SU-DHL-6 (cell line): ENCODE data around the gene SEMA4C.

Experiments
- H2AFZ ChIP-seq: fragments of 200-600 bp; sonication (generic); 2 replicates; pipeline ENCODE4 v1.6.1; 2014; ENCODE audit warnings: low read depth, mild to moderate bottlenecking, moderate library complexity, mixed read lengths, antibody characterized with exemption, low read length; ENCODE audit not compliant: severe bottlenecking
- H3F3A ChIP-seq: fragments of 200-600 bp; shearing (Covaris generic); 2 replicates; pipeline ENCODE4 v1.6.0; 2016; ENCODE audit warnings: antibody characterized with exemption, mild to moderate bottlenecking; ENCODE audit not compliant: insufficient read depth
- H3K27ac ChIP-seq: fragments of 200-600 bp; sonication (generic); 2 replicates; pipeline ENCODE4 v1.5.1; 2016; ENCODE audit warnings: low read depth, mild to moderate bottlenecking, low read length, moderate library complexity, mixed read lengths
- H3K27me3 ChIP-seq: fragments of 200-600 bp; sonication (generic), shearing (Covaris generic); 2 replicates; pipeline ENCODE4 v1.6.0; 2014; ENCODE audit warnings: mild to moderate bottlenecking, low read length
- H3K36me3 ChIP-seq: fragments of 200-600 bp; sonication (generic); 2 replicates; pipeline ENCODE4 v1.6.1; 2014; ENCODE audit warnings: mild to moderate bottlenecking, low read length, mixed read lengths
- H3K4me2 ChIP-seq: fragments of 300-600, 200-600 bp; shearing (Covaris generic), sonication (generic); 2 replicates; pipeline ENCODE4 v1.6.0; 2014; ENCODE audit warnings: low read length, low read depth, mild to moderate bottlenecking; ENCODE audit not compliant: poor library complexity, severe bottlenecking
- H3K4me3 ChIP-seq: fragments of 200-600 bp; sonication (generic); 2 replicates; pipeline ENCODE4 v1.5.1; 2014; ENCODE audit warnings: antibody characterized with exemption, low read length, mild to moderate bottlenecking, mixed read lengths; ENCODE audit not compliant: insufficient read depth, poor library complexity, severe bottlenecking
- H3K79me2 ChIP-seq: fragments of 200-600 bp; sonication (generic); 2 replicates; pipeline ENCODE4 v1.6.1; 2014; ENCODE audit warnings: mild to moderate bottlenecking, low read length, moderate library complexity; ENCODE audit not compliant: insufficient read depth
- H3K9ac ChIP-seq: fragments of 200-600 bp; sonication (generic); 2 replicates; pipeline ENCODE4 v1.7.0; 2014; ENCODE audit warnings: mild to moderate bottlenecking, low read length
- H3K9me2 ChIP-seq: fragments of 200-600 bp; sonication (generic); replicated peaks from 2 replicates; pipeline ENCODE4 v1.6.1; 2014; ENCODE audit warnings: low read length; ENCODE audit not compliant: insufficient read depth
- H3K9me3 ChIP-seq: fragments of 200-600 bp; sonication (generic); 2 replicates; pipeline ENCODE4 v1.6.1; 2014; ENCODE audit warnings: low read length, mixed read lengths; ENCODE audit not compliant: insufficient read depth
- H4K20me1 ChIP-seq: fragments of 200-600 bp; sonication (generic); 2 replicates; pipeline ENCODE4 v1.6.1; 2014; ENCODE audit warnings: low read depth, mild to moderate bottlenecking, antibody characterized with exemption, low read length, moderate library complexity, mixed read lengths
- EZH2phosphoT487 ChIP-seq: fragments of 200-600 bp; sonication (generic), shearing (Covaris generic); conservative IDR thresholded peaks from 2 replicates; pipeline ENCODE4 v1.6.1; 2018; ENCODE audit warnings: mild to moderate bottlenecking, antibody characterized with exemption, low read length, moderate library complexity, mixed read lengths
- TF ChIP-seq, protein P1 (sequence below): fragments of 200-600 bp; sonication (generic); IDR thresholded peaks from one replicate; pipeline ENCODE4 v1.5.1; 2017; ENCODE audit warnings: antibody characterized with exemption, mild to moderate bottlenecking, low read length, moderate library complexity; ENCODE audit not compliant: insufficient read depth, poor library complexity, severe bottlenecking

Gene SEMA4C

DNA sequence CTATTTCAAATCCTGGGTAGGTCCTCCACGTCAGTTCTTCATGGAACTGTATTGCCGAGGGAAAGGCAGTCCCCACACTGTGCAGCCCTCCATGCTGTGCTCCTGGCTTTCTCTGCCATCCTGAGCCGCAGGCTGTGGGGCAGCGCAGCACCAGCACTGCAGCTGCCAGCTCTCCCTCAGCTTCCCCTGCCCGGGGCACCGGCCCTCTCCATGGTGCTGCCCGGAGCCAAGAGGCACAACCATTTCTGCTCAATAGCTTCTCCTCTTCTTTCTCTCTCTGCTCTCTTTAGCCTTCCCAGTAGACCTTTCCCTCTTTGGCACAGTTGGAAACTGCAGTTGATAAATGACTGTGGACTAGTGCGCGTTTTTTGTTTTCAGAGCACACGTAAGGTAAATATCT lies 38.2 kb downstream of the SEMA4C start:
- Histone ChIP-seq H4K20me1 (no peaks in the 10 kb centered on the region), H3K4me3 (no peak overlapping the region), H3K9ac (no peak overlapping the region), H3K4me2 (no peak overlapping the region), H3K79me2 (no peaks in the 10 kb centered on the region), H3K9me2 (no peaks in the 10 kb centered on the region), H3K27me3 (no peaks in the 10 kb centered on the region), H2AFZ (no peak overlapping the region), H3K27ac (no peak overlapping the region), H3K9me3 (no peaks in the 10 kb centered on the region), H3F3A (no peaks in the 10 kb centered on the region), H3K36me3 (0 out of 2 replicates have a peak, but pooled peaks cover 3% of the 10 kb centered on the region)
- TF ChIP-seq EZH2phosphoT487 = no peak
- TF ChIP-seq, protein P1, sequence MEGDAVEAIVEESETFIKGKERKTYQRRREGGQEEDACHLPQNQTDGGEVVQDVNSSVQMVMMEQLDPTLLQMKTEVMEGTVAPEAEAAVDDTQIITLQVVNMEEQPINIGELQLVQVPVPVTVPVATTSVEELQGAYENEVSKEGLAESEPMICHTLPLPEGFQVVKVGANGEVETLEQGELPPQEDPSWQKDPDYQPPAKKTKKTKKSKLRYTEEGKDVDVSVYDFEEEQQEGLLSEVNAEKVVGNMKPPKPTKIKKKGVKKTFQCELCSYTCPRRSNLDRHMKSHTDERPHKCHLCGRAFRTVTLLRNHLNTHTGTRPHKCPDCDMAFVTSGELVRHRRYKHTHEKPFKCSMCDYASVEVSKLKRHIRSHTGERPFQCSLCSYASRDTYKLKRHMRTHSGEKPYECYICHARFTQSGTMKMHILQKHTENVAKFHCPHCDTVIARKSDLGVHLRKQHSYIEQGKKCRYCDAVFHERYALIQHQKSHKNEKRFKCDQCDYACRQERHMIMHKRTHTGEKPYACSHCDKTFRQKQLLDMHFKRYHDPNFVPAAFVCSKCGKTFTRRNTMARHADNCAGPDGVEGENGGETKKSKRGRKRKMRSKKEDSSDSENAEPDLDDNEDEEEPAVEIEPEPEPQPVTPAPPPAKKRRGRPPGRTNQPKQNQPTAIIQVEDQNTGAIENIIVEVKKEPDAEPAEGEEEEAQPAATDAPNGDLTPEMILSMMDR = no peak

DNA sequence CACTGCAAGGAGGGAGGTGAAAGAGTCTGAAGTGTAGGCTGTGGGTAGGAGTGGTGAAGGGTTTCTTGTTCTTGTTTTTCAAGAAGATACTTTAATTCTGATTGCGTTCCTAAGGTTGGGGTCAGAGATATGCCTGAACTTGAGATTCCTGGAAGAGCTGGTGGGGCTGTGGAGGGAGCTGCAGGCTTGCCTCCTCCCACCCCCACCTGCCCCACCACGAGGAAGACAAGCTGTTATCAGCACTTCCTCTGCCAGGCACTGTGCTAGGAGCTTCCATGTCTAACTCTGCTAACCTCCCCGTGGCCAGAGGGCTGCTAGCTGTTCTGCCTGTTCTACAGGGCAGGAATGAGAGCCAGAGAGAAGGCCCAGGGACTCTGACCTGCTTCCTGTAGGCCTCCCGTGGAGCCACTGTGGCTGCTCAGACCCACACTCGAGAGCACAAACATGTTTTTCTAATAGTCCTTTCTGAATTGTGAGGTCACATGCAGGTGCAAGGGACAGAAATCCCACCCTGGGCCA lies 39.8 kb downstream of the SEMA4C start:
- no peaks in the 10 kb centered on the region for H4K20me1 ChIP-seq
- no peak overlapping the region for H2AFZ ChIP-seq
- H3K4me3 ChIP-seq = no peak overlapping the region
- no peak overlapping the region for H3K9ac ChIP-seq
- no peaks in the 10 kb centered on the region for H3F3A ChIP-seq
- no peaks in the 10 kb centered on the region for H3K9me3 ChIP-seq
- TF ChIP-seq, protein P1 = no peak
- no peaks in the 10 kb centered on the region for H3K27me3 ChIP-seq
- H3K27ac ChIP-seq = no peak overlapping the region
- H3K9me2 ChIP-seq = no peaks in the 10 kb centered on the region
- H3K79me2 ChIP-seq = no peaks in the 10 kb centered on the region
- 0 out of 2 replicates have a peak, but pooled peaks cover 3% of the 10 kb centered on the region for H3K36me3 ChIP-seq
- no peak overlapping the region for H3K4me2 ChIP-seq

DNA sequence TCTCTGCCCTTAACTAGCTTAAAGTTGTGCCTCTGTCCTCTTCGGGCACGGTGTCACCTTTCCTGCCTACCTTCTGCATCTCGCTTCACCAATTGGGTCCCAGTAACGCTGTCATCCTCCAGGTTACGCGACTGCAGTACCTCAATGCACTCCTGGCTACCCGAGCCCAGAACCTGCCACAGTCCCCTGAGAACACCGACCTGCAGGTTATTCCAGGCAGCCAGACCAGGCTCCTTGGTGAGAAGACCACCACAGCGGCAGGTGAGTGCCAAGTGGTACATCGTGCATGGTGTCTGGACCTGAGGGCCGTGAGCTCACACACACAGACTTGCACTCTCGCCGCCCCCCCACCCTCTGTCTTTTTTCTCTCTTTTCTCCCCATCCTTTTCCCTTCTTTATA lies 41.0 kb downstream of the SEMA4C start:
- no peaks in the 10 kb centered on the region for H3K27me3 ChIP-seq
- H3K4me3 ChIP-seq = no peak overlapping the region
- H2AFZ ChIP-seq = no peak overlapping the region
- no peak overlapping the region for H3K4me2 ChIP-seq
- no peaks in the 10 kb centered on the region for H4K20me1 ChIP-seq
- 0 out of 2 replicates have a peak, but pooled peaks cover 3% of the 10 kb centered on the region for H3K36me3 ChIP-seq
- no peak for TF ChIP-seq EZH2phosphoT487
- TF ChIP-seq, protein P1 = no peak
- no peaks in the 10 kb centered on the region for H3F3A ChIP-seq
- no peak overlapping the region for H3K27ac ChIP-seq
- no peaks in the 10 kb centered on the region for H3K9me2 ChIP-seq
- no peak overlapping the region for H3K9ac ChIP-seq
- 0 out of 2 replicates have a peak, but pooled peaks cover 5% of the 10 kb centered on the region for H3K79me2 ChIP-seq
- H3K9me3 ChIP-seq = no peaks in the 10 kb centered on the region
